ENCODE measurements around the gene SMYD3. TPM values are rescaled to one million over a fixed set of nuclear protein-coding genes. Genes with fewer than 3 reads are reported as not detected.

The SMYD3 gene
- total and polyA plus RNA-seq, 9 of the 15 experiments (the other 6 are each of a cell fraction or from before 2014, with no cell fraction given) = 128 to 440 (median 197) TPM

DNA sequence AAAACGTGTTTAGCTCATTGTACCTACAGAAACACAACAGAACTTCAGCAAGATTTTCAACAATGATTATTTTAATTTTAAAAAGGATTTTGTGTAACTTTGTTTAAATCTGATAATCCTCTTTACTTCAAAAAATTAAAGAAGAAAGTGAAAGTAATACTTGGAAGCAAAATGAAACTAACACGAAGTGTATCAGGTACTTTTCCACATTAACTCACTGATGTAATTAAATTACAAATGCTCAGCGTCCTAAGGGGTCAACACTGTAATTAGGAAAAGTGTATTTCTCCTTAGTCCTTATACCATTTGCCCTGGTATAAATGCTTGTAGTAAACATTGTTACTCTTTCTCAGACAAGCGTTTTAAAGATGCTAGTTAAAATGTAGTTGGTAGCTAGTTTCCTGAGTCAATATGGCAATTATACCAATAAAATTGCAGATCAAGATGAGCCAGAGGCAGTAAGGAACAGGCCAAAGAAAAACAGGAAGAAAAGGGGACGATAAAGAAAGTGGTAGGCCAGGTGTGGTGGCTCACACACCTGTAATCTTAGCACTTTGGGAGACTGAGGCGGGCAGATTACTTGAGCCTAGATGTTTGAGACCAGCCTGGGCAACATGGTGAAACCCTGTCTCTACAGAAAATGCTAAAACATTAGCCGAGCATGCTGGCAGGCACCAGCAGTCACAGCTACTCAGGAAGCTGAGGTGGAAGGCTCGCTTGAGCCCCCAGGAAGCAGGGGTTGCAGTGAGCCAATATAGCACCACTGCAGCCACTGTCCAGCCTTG is 553.0 kb downstream of the SMYD3 start (continued):
- TF ChIP-seq, protein P1, sequence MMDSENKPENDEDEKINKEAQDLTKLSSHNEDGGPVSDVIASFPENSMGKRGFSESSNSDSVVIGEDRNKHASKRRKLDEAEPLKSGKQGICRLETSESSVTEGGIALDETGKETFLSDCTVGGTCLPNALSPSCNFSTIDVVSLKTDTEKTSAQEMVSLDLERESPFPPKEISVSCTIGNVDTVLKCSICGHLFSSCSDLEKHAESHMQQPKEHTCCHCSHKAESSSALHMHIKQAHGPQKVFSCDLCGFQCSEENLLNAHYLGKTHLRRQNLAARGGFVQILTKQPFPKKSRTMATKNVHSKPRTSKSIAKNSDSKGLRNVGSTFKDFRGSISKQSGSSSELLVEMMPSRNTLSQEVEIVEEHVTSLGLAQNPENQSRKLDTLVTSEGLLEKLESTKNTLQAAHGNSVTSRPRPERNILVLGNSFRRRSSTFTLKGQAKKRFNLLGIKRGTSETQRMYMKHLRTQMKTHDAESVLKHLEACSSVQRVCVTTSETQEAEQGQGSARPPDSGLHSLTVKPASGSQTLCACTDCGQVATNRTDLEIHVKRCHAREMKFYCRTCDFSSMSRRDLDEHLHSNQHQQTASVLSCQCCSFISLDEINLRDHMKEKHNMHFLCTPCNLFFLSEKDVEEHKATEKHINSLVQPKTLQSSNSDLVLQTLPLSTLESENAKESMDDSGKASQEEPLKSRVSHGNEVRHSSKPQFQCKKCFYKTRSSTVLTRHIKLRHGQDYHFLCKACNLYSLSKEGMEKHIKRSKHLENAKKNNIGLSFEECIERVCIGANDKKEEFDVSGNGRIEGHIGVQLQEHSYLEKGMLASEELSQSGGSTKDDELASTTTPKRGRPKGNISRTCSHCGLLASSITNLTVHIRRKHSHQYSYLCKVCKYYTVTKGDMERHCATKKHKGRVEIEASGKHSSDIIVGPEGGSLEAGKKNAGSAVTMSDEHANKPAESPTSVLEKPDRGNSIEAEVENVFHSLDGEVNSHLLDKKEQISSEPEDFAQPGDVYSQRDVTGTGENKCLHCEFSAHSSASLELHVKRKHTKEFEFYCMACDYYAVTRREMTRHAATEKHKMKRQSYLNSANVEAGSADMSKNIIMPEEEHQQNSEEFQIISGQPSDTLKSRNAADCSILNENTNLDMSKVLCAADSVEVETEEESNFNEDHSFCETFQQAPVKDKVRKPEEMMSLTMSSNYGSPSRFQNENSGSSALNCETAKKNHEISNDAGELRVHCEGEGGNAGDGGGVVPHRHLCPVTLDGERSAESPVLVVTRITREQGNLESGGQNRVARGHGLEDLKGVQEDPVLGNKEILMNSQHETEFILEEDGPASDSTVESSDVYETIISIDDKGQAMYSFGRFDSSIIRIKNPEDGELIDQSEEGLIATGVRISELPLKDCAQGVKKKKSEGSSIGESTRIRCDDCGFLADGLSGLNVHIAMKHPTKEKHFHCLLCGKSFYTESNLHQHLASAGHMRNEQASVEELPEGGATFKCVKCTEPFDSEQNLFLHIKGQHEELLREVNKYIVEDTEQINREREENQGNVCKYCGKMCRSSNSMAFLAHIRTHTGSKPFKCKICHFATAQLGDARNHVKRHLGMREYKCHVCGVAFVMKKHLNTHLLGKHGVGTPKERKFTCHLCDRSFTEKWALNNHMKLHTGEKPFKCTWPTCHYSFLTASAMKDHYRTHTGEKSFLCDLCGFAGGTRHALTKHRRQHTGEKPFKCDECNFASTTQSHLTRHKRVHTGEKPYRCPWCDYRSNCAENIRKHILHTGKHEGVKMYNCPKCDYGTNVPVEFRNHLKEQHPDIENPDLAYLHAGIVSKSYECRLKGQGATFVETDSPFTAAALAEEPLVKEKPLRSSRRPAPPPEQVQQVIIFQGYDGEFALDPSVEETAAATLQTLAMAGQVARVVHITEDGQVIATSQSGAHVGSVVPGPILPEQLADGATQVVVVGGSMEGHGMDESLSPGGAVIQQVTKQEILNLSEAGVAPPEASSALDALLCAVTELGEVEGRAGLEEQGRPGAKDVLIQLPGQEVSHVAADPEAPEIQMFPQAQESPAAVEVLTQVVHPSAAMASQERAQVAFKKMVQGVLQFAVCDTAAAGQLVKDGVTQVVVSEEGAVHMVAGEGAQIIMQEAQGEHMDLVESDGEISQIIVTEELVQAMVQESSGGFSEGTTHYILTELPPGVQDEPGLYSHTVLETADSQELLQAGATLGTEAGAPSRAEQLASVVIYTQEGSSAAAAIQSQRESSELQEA (IDR thresholded peaks at IDR 0.05; ENCODE audit: low read depth) = no peak

Measured in K562 (cell line).